ENCODE measurements around the gene CHCHD3.

CHCHD3 gene

GRCh38 chr7:132760866-132761265 lies 321.0 kb downstream of the CHCHD3 start:
- no peak for DNase-seq

DNA sequence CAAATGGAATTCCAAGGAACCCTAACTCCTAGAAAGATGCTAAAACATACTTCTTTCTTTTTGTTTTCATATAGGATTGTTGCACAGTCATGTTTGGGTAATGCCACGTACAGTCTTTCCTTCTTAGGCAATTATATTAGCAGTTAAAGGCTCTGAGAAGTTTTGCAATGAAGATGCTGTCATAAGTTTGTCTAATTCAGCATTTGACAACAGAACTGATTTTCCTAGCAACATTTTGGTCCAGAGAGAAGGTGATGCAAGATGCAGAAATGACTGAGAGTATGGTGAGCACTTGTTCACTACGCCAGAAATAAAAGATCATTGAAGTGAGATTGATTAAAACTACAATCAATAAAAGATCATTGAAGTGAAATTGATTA lies 321.7 kb downstream of the CHCHD3 start:
- no peak for DNase-seq

- no peak for DNase-seq
These were observed 322.2 kb downstream of the CHCHD3 start for GRCh38 chr7:132759482-132760243.

- no peak for DNase-seq
These were observed 322.9 kb downstream of the CHCHD3 start for GRCh38 chr7:132758986-132759385.

DNA sequence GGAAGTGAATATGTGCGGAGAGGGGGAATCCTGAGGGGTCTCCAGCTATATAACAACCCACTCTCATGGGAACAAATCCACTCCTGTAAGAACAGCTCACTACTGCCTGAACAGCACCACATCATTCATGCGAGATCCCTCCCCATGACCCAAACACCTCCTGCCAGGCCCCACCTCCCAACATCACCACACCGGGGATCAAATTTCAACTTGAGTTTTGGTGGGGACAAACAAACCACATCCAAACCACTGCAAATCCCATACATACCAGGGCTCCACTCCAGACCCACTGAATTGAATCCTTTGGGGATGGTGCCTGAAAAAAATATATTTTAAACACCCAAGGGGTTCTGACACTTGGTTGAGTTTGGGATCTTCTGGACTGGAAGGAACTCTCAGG lies 324.1 kb downstream of the CHCHD3 start:
- DNase-seq = no peak

DNA sequence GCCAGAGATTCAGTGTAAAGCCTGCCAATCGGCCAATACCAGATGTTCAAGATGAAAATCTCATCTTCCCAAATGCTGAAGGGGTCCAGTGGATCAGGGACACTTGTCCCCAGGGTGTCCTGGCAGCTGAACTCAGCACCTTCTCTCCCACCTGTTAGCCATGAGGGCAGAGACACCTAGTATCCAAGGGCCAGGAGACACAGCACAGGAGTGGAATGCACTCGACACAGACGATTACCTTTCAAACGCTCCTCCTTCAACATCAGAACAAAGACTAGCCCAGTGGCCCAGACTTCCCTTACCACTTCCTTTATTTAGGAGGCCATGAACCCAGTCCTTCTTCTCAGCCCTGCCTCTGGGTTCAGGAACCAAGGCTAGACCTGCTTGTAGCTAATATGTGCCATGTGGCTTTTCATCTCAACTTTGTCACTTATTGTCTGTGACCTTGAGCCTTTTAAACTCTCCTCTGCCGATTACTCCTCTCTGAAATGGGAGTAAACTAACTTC lies 325.4 kb downstream of the CHCHD3 start:
- DNase-seq = no peak

- no peak for DNase-seq
These were observed 326.1 kb downstream of the CHCHD3 start for GRCh38 chr7:132755538-132756483.

- DNase-seq = no peak
These were observed 329.5 kb downstream of the CHCHD3 start for GRCh38 chr7:132752431-132752830.

GRCh38 chr7:132751244-132751647 lies 330.6 kb downstream of the CHCHD3 start:
- no peak for DNase-seq

GRCh38 chr7:132750530-132751217 lies 331.2 kb downstream of the CHCHD3 start:
- DNase-seq = no peak

GRCh38 chr7:132750096-132750495 lies 331.8 kb downstream of the CHCHD3 start:
- no peak for DNase-seq

GRCh38 chr7:132745510-132745909 lies 336.4 kb downstream of the CHCHD3 start:
- no peak for DNase-seq

DNA sequence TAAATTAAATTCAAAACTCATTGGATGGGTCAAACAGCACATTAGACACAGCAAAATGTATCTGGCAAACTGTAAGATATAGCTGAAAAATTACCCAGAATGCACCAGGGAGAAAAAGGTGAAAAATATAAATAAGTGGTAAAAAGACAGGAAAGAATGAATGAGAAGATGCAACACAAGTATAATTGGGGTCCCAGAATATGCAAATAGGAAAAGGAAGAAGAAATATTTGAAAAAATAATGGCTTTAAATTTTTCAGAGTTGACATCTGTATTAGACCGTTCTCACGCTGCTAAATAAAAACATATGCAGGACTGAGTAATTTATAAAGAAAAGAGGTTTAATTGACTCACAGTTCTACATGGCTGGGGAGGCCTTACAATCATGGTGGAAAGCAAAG lies 337.9 kb downstream of the CHCHD3 start:
- DNase-seq = no peak

DNA sequence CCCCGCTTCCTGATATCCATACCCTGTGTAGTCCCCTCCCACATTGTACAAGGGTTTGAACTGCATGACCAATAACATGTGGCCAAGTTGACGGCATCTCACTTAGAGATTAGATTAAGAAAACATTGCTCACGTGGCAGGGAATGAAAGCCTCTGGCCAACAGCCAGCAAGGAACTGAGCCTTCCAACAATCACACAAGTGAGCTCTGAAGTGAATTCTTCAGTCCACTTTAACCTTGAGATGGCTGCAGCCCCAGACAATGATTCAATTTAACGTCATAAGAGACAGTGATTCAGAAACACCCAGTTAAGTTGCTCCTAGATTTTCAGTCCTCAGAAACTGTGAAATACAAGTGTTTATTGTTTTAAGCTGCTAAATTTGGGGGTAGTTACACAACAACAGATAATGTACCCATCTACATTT lies 339.7 kb downstream of the CHCHD3 start:
- no peak for DNase-seq

GRCh38 chr7:132740176-132740575 lies 341.7 kb downstream of the CHCHD3 start:
- DNase-seq = no peak

GRCh38 chr7:132739271-132739955 lies 342.5 kb downstream of the CHCHD3 start:
- DNase-seq = no peak

- DNase-seq = no peak
These were observed 343.6 kb downstream of the CHCHD3 start for GRCh38 chr7:132738254-132738653.

DNA sequence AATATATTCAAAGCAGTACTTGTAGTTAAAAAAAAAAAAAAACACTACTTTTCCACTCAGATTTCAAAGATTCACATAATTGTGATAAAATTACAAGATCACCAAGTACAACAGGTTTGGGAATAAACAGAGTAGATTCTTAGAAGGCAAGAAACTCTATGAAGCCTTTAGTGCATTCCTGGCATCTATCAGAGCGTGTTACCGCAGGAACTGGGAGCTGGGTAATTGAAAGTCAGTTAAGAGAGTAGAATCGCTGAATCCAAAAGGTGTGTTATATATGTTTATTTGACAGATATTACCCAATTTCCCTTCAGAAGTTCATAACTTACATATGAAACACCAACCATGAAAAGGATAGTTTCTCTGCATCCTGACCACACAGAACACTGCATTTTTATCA lies 346.4 kb downstream of the CHCHD3 start:
- DNase-seq = no peak

Measured in SW 1271 (cell line).